DOHH2 (cell line): ENCODE measurements around the gene CENPN.

ENCODE experiments used
- H3F3A ChIP-seq: fragments of 200-600 bp; sonication (generic), shearing (Covaris generic); 2 replicates; pipeline ENCODE4 v1.6.0; 2016; ENCODE audit warnings: antibody characterized with exemption, mild to moderate bottlenecking; ENCODE audit not compliant: control insufficient read depth, insufficient read depth
- H3K27ac ChIP-seq: fragments of 200-600 bp; sonication (generic); 2 replicates; pipeline ENCODE4 v1.5.1; 2014; ENCODE audit warnings: low read depth, mild to moderate bottlenecking, low read length, moderate library complexity
- H3K27me3 ChIP-seq: fragments of 200-600 bp; sonication (generic); 2 replicates; pipeline ENCODE4 v1.6.1; 2014; ENCODE audit warnings: mild to moderate bottlenecking, low read length, mixed read lengths; ENCODE audit not compliant: control insufficient read depth
- H3K36me3 ChIP-seq: fragments of 200-600 bp; sonication (generic); 2 replicates; pipeline ENCODE4 v1.6.1; 2014; ENCODE audit warnings: mild to moderate bottlenecking, low read length, moderate library complexity, mixed read lengths; ENCODE audit not compliant: control insufficient read depth
- H3K4me1 ChIP-seq: fragments of 200-600 bp; sonication (generic); 2 replicates; pipeline ENCODE4 v1.6.1; 2014; ENCODE audit warnings: mild to moderate bottlenecking, low read length, mixed read lengths; ENCODE audit not compliant: control insufficient read depth
- H3K4me2 ChIP-seq: fragments of 200-600 bp; sonication (generic); 2 replicates; pipeline ENCODE4 v1.6.0; 2014; ENCODE audit warnings: mild to moderate bottlenecking, low read length, moderate library complexity
- H3K4me3 ChIP-seq: fragments of 200-600 bp; sonication (generic); 2 replicates; pipeline ENCODE4 v1.5.1; 2014; ENCODE audit warnings: mild to moderate bottlenecking, low read length, mixed read lengths
- H3K79me2 ChIP-seq: fragments of 200-600 bp; sonication (generic); 2 replicates; pipeline ENCODE4 v1.6.1; 2014; ENCODE audit warnings: mild to moderate bottlenecking, low read length, mixed read lengths; ENCODE audit not compliant: control insufficient read depth
- H3K9me2 ChIP-seq: fragments of 200-600 bp; sonication (generic); replicated peaks from 2 replicates; pipeline ENCODE4 v1.6.1; 2014; ENCODE audit warnings: mild to moderate bottlenecking, low read length, mixed read lengths; ENCODE audit not compliant: control insufficient read depth
- H3K9me3 ChIP-seq: fragments of 200-600 bp; sonication (generic); 2 replicates; pipeline ENCODE4 v1.6.1; 2014; ENCODE audit warnings: antibody characterized with exemption, low read length, mixed read lengths; ENCODE audit not compliant: control insufficient read depth, insufficient read depth
- H4K20me1 ChIP-seq: fragments of 200-600 bp; sonication (generic); 2 replicates; pipeline ENCODE4 v1.6.0; 2014; ENCODE audit warnings: low read depth, mild to moderate bottlenecking, antibody characterized with exemption, low read length, moderate library complexity; ENCODE audit not compliant: control insufficient read depth, insufficient read depth
- CTCF ChIP-seq: fragments of 200-600 bp; sonication (generic); IDR thresholded peaks from one replicate; pipeline ENCODE4 v1.5.1; 2014; ENCODE audit warnings: antibody characterized with exemption, mild to moderate bottlenecking, low read depth, low read length; ENCODE audit not compliant: poor library complexity, severe bottlenecking
- EZH2phosphoT487 ChIP-seq: fragments of 200-600 bp; sonication (generic); IDR thresholded peaks from 2 replicates; pipeline ENCODE4 v1.6.1; 2017; ENCODE audit warnings: borderline replicate concordance, mild to moderate bottlenecking, antibody characterized with exemption, low read length, moderate library complexity, mixed read lengths

The CENPN gene

GRCh38 chr16:81006813-81007695 is at the start of gene CENPN, which contains the start of gene CMC2:
Gene CENPN (plus strand): TSS chr16:81007214. CDS start chr16:81011940, 4,726 bp downstream.
Gene CMC2 (minus strand): TSS chr16:81006885. CDS start chr16:80997394, 9,491 bp downstream.
- no peak for TF ChIP-seq CTCF
- TF ChIP-seq EZH2phosphoT487: no peak
- Histone ChIP-seq H3K4me2 (peak within 1 kb of the TSS; percentile 84), H3K9me3 (no peaks in the 10 kb centered on the region), H4K20me1 (peaks cover 34% of the 10 kb centered on the region), H3F3A (peaks cover 5% of the 10 kb centered on the region; the same call in 1 of the 2 replicates), H3K4me3 (peak within 1 kb of the TSS; percentile 94), H3K27ac (peak within 1 kb of the TSS; percentile 86), H3K9me2 (no peaks in the 10 kb centered on the region), H3K79me2 (peaks cover 92% of the 10 kb centered on the region), H3K27me3 (no peaks in the 10 kb centered on the region), H3K36me3 (peaks cover 53% of the 10 kb centered on the region), H3K4me1 (peaks cover 39% of the 10 kb centered on the region)

- H3F3A ChIP-seq: no peaks in the 10 kb centered on the region
- H4K20me1 ChIP-seq: no peaks in the 10 kb centered on the region
- H3K9me2 ChIP-seq: no peaks in the 10 kb centered on the region
- no peak overlapping the region for H3K4me2 ChIP-seq
- H3K4me3 ChIP-seq: no peak overlapping the region
- TF ChIP-seq CTCF (no peak), EZH2phosphoT487 (no peak)
- H3K36me3 ChIP-seq: no peaks in the 10 kb centered on the region
- H3K9me3 ChIP-seq: peaks cover 18% of the 10 kb centered on the region; the same call in 1 of the 2 replicates
- H3K79me2 ChIP-seq: no peaks in the 10 kb centered on the region
- no peaks in the 10 kb centered on the region for H3K4me1 ChIP-seq
- H3K27ac ChIP-seq: no peak overlapping the region
- no peaks in the 10 kb centered on the region for H3K27me3 ChIP-seq
Measured at GRCh38 chr16:80958284-80958683, 48.7 kb upstream of the CENPN start.

GRCh38 chr16:80962879-80963278 is 44.1 kb upstream of the CENPN start:
- Histone ChIP-seq H3F3A (peaks cover 3% of the 10 kb centered on the region; the same call in 1 of the 2 replicates), H3K9me3 (peaks cover 18% of the 10 kb centered on the region; the same call in 1 of the 2 replicates), H3K79me2 (no peaks in the 10 kb centered on the region), H4K20me1 (no peaks in the 10 kb centered on the region), H3K27ac (no peak overlapping the region), H3K4me1 (no peaks in the 10 kb centered on the region), H3K9me2 (no peaks in the 10 kb centered on the region), H3K27me3 (no peaks in the 10 kb centered on the region), H3K36me3 (no peaks in the 10 kb centered on the region), H3K4me3 (no peak overlapping the region), H3K4me2 (no peak overlapping the region)
- no peak for TF ChIP-seq CTCF
- TF ChIP-seq EZH2phosphoT487: no peak
